B cell (primary cell): Measurements from ENCODE around the gene PGGHG.

Experiments
- CTCF ChIP-seq: fragments of 200-600 bp; IDR thresholded peaks from one replicate; pipeline ENCODE4 v1.8.0; 2022; ENCODE audit warnings: antibody characterized with exemption, mild to moderate bottlenecking
- EZH2 ChIP-seq: IDR thresholded peaks from 2 replicates; pipeline ENCODE4 v1.6.1; 2012; ENCODE audit warnings: borderline replicate concordance, low read depth, mild to moderate bottlenecking, moderate library complexity, low read length; ENCODE audit not compliant: insufficient read depth, poor library complexity, severe bottlenecking

DNA sequence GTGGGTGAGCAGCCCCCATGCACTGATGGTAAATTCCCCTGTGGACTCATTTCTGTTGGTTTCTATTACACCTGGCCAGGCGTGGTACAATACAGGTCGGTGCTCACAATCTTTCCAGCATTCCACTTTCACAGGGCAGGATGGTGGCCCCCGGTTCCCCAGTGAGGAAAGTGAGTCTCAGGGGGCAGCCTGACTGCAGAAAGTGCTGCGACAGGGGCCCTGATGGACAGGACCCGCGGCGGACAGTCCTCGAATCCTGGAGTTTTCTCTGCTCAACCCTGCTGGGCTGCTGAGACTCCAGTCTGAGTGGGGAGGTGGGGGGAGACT lies 3.1 kb upstream of the PGGHG start:
- TF ChIP-seq CTCF (no peak), EZH2 (no peak)
